RWPE2 (cell line): ENCODE measurements around the gene VDR.
A peak's percentile ranks its signal among the peaks of the same experiment; 100 is the strongest.

ENCODE experiments used
- ATAC-seq: fragments of 200-7000 bp; cut with Tn5 transposase; 3 replicates; pipeline ENCODE4 v1.9.1; 2021; ENCODE audit warnings: low read depth
- DNase-seq: peaks from one replicate; pipeline ENCODE4 v3.0.0-alpha.2; 2020; ENCODE audit warnings: low spot score
- H3K27ac ChIP-seq: fragments of 450-650 bp; 2 replicates; pipeline ENCODE4 v1.5.1; 2017; ENCODE audit warnings: mild to moderate bottlenecking; ENCODE audit not compliant: poor library complexity, severe bottlenecking
- H3K27me3 ChIP-seq: fragments of 250-450 bp; sonication (Bioruptor Pico); 2 replicates; pipeline ENCODE4 v1.5.1; 2021; ENCODE audit warnings: mild to moderate bottlenecking, moderate library complexity; ENCODE audit not compliant: insufficient read depth, poor library complexity, severe bottlenecking
- H3K36me3 ChIP-seq: fragments of 250-450 bp; sonication (Bioruptor Pico); 2 replicates; pipeline ENCODE4 v1.5.1; 2020; ENCODE audit warnings: low read depth, mild to moderate bottlenecking, moderate library complexity
- H3K4me1 ChIP-seq: fragments of 250-450 bp; sonication (Bioruptor Pico); 2 replicates; pipeline ENCODE4 v1.5.1; 2021; ENCODE audit warnings: mild to moderate bottlenecking, moderate library complexity; ENCODE audit not compliant: insufficient read depth, poor library complexity, severe bottlenecking
- H3K4me3 ChIP-seq: fragments of 250-450 bp; sonication (Bioruptor Pico); 2 replicates; pipeline ENCODE4 v1.5.1; 2021; ENCODE audit warnings: mild to moderate bottlenecking, moderate library complexity; ENCODE audit not compliant: severe bottlenecking
- H3K9me3 ChIP-seq: fragments of 250-450 bp; sonication (Bioruptor Pico); 2 replicates; pipeline ENCODE4 v1.5.1; 2021; ENCODE audit warnings: mild to moderate bottlenecking, moderate library complexity; ENCODE audit not compliant: severe bottlenecking
- CTCF ChIP-seq: fragments of 450-650 bp; IDR thresholded peaks from one replicate; pipeline ENCODE4 v1.5.1; 2017; ENCODE audit warnings: mild to moderate bottlenecking, moderate library complexity; ENCODE audit not compliant: poor library complexity, severe bottlenecking

Gene VDR

GRCh38 chr12:47878293-47878917, 26.4 kb downstream of the VDR start:
- H3K27me3 ChIP-seq, result no peaks in the 10 kb centered on the region
- ATAC-seq (no peak), DNase-seq (no peak)
- no peak overlapping the region for H3K27ac ChIP-seq
- H3K4me1 ChIP-seq, result peaks cover 33% of the 10 kb centered on the region
- no peak overlapping the region for H3K4me3 ChIP-seq
- no peak for TF ChIP-seq CTCF
- peaks cover 38% of the 10 kb centered on the region for H3K36me3 ChIP-seq
- H3K9me3 ChIP-seq, result no peaks in the 10 kb centered on the region

GRCh38 chr12:47877081-47877480, 27.7 kb downstream of the VDR start:
- DNase-seq (no peak), ATAC-seq (no peak)
- peaks cover 38% of the 10 kb centered on the region for H3K36me3 ChIP-seq
- H3K27ac ChIP-seq, result peak overlapping the region; percentile 18
- no peak for TF ChIP-seq CTCF
- peaks cover 20% of the 10 kb centered on the region for H3K4me1 ChIP-seq
- no peaks in the 10 kb centered on the region for H3K9me3 ChIP-seq
- H3K4me3 ChIP-seq, result no peak overlapping the region
- H3K27me3 ChIP-seq, result no peaks in the 10 kb centered on the region

- DNase-seq, result no peak
- no peak for TF ChIP-seq CTCF
These were observed 28.3 kb downstream of the VDR start for GRCh38 chr12:47876440-47876960.

GRCh38 chr12:47875746-47876439, 28.9 kb downstream of the VDR start:
- Histone ChIP-seq H3K4me3 (no peak overlapping the region), H3K27me3 (no peaks in the 10 kb centered on the region), H3K36me3 (peaks cover 31% of the 10 kb centered on the region), H3K9me3 (no peaks in the 10 kb centered on the region), H3K4me1 (peaks cover 10% of the 10 kb centered on the region), H3K27ac (peak overlapping the region; percentile 18)
- TF ChIP-seq CTCF, result no peak
- ATAC-seq (no peak), DNase-seq (no peak)

More at GRCh38 chr12:47876440-47876960, 28.3 kb downstream of the VDR start:
- ATAC-seq, result peak; percentile 90
- Histone ChIP-seq H3K4me1 (peaks cover 14% of the 10 kb centered on the region), H3K9me3 (no peaks in the 10 kb centered on the region), H3K36me3 (peaks cover 37% of the 10 kb centered on the region), H3K4me3 (no peak overlapping the region), H3K27me3 (no peaks in the 10 kb centered on the region), H3K27ac (peak overlapping the region; percentile 18)

- no peak for ATAC-seq
These were observed 30.5 kb downstream of the VDR start for GRCh38 chr12:47874316-47874715.

More at GRCh38 chr12:47874316-47874715, 30.5 kb downstream of the VDR start:
- H3K4me1 ChIP-seq, result peaks cover 10% of the 10 kb centered on the region
- TF ChIP-seq CTCF, result no peak
- no peak for DNase-seq
- no peaks in the 10 kb centered on the region for H3K27me3 ChIP-seq
- H3K4me3 ChIP-seq, result no peak overlapping the region
- no peaks in the 10 kb centered on the region for H3K9me3 ChIP-seq
- no peak overlapping the region for H3K27ac ChIP-seq
- peaks cover 30% of the 10 kb centered on the region for H3K36me3 ChIP-seq
